Measurements from ENCODE around the gene TMEM121.
"Not testable (repeated sequence)": the region's sequence is repeated elsewhere in the genome, so short reads cannot be mapped to it uniquely, and the experiment has no call there.

Gene TMEM121

DNA sequence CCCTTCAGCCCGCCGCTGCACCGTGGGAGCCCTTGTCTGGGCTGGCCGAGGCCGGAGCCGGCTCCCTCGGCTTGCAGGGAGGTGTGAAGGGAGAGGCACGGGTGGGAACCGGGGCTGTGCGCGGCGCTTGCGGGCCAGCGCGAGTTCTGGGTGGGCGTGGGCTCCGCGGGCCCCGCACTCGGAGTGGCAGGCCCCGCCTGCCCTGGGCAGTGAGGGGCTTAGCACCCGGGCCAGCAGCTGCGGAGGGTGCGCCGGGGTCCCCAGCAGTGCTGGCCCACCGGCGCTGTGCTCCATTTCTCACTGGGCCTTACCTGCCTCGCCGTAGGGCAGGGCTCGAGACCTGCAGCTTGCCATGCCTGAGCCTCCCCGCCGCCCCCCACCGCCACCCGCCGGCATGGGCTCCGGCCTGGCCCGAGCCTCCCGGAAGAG is 21.4 kb downstream of the TMEM121 start:
- DNase-seq, result no peak

DNA sequence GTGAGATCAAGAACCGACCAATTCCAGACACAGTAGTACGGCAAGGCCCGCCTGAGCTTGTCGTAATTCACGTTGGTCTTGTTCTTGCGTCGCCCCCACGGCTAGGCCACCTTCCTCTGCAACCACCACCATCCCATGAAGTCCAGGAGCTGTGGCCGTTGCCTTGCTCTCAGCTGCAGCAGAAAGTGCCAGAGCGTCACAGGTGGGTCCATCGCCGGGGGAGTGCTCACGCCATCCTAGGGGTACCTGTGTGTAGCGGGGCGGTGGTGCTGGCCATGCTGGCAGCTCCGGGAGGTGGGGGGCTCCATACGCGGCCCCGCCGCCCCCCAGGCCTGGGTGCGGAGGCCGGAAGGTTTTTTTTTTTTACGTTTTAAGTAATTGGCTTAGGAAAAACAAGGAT is 23.1 kb downstream of the TMEM121 start:
- no peak for DNase-seq

DNA sequence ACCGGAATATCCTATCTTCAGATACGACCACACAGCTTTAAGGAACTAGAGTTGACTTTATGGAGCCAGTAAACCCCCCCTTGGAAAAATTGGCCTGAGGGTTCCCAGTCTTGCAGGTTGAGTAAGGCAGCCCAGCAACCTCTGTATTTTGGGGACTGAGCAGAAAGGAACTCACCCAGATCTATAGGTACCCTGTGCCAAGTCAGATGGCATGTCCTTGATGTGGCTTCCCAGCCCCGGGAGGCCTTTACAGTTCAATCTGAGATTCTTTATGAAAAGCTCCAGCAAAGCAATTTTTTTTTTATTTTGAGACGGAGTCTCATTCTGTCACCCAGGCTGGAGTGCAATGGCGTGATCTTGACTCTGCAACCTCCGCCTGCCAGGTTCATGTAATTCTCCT is 27.6 kb downstream of the TMEM121 start:
- DNase-seq, result no peak

DNA sequence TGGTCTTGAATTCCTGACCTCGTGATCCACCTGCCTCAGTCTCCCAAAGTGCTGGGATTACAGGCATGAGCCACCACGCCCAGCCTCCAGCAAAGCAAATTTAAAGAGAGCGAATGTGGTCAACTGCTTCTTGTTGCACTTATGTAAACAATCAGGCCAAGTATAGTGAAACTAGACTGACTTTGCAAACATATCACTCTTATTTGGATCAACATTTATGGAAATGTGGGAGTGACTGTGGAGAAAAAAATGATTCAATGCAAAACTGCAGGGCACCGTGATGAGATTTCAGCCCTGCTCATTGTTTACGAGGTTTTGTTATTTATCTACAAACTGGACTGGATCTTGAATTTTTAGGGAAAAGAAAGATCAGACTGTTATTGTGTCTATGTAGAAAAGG is 28.1 kb downstream of the TMEM121 start:
- DNase-seq, result no peak

DNA sequence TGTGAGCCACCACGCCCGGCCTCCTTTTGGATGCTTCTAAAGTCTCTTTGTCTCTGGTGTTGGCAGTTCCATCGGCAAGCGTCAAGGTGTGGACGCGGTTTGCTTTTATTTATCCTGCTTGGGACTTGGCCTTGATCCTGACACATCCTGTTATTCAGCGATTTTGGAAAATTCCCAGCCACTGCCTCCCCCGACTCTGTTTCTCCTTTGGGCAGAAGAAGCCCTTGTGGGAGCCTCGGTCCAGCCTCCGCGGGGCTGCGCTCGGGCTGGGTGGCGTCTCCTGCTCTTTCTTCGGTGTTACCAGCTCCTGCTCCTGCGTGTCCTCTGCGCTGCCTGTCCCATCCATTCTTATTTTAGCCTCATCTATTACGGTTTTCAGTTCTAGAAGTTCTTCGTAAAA is 31.3 kb downstream of the TMEM121 start:
- not testable (repeated sequence) for DNase-seq

DNA sequence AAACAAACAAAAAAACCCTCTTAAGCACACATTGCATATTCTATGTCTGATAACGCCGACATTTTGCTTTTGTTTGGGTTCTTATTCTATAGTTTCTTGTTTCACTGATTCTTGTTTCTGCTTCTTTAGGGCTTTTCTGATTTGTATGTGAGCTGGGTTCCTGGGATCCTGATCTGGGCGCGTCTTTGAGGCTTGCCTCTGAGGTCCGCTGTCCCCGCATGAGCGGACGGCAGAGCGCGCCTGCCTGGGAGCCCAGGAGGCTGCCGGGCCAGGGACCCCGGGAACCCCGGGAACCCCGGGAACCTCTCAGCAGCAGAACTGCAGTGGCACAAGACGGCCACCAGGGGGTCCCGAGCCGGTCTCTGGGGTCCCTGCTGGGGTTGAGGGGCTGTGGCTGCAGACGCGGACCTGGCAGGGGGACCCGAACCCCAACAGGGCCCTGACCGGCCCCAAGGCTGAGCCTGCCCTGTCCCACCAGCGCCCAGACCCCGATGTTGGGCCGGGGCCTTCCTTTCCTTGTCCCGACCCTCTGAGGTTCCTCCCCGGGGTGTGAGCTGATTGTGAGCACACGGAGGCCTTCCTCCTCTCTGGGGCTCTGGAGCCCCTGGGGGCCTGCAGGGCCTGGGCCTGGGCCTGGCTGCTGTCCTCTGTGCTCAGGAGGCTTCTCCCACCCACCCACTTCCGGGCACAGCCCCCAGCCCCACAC is 32.2 kb downstream of the TMEM121 start:
- not testable (repeated sequence) for DNase-seq

DNA sequence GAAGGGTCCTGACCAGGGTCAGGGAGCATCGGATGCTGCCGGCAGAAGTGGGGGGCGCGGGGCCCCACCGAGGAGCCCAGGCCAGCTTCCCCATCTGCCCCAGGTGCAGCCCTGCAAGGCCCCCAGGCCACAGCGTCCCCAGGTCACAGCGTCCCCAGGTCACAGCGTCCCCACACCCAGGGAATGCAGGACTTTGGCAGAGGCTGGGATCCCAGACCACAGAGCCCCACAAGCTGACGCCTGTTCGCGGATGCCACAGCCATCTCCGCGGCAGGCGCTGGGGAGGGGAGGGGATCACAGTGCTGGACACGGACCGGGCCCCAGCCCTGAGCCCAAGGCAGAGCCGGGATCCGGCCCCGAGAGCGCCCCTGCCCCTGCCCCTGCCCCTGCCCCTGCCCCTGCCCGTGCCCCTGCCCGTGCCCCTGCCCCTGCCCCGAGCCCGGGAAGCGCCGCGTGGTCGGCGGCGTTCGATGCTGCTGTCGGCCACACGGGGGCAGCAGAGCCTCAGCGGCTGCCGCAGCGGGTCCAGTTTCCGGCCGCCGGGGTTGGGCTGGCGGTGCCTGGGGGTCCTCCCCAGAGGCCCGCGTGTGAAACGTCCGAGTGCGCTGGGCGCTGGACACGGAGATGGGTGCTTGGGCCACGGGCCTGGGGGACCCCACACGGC is 33.1 kb downstream of the TMEM121 start:
- not testable (repeated sequence) for DNase-seq

DNA sequence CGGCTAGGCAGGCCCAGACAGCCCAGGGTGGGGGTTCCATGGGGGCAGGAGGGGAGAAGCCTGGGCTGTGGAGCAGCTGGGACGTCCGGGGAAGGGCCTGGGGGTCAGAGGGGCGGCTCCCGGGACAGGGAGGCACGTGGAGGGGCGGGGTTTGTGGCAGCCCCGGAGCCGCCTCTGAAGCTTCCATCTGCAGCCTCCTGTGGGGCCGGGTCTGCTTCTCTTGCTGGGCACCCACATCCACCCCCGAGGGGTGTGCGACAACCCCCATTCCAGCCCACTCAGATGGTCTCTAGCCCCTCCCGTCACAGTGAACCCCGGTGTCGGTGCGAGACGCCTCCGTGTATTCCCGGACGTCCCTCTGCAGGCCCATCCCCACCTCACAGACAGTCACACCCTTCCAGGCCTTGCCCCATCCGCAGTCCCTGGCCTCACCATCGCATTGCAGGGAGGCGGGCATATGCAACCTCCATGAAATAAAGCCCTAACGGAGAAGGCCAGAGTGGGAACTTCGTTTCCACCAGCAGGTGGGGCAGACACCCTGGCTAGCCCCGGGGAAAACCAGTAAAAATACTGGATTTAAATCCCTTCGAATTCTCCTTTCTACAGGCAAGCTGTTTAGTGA is 33.8 kb downstream of the TMEM121 start:
- not testable (repeated sequence) for DNase-seq

DNA sequence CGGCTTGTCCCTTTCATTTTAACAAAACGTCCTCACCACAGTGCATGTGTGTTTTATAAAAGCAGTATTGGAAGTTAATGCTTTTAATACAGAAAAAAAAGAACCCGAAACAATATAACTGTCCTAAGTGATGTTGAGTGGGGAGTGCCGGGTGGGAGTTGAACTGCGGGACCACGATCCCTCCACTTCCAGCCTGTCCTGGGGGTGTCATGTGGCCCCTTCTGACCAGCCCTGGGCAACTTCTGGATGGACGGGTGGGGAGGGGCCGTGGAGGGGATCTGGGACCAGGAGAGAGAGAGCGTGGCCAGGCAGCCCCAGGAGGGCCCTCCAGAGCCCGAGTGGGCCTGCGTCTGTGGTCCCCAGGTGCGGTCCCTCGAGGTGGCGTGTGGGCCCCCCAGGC is 35.0 kb downstream of the TMEM121 start:
- DNase-seq, result not testable (repeated sequence)

DNA sequence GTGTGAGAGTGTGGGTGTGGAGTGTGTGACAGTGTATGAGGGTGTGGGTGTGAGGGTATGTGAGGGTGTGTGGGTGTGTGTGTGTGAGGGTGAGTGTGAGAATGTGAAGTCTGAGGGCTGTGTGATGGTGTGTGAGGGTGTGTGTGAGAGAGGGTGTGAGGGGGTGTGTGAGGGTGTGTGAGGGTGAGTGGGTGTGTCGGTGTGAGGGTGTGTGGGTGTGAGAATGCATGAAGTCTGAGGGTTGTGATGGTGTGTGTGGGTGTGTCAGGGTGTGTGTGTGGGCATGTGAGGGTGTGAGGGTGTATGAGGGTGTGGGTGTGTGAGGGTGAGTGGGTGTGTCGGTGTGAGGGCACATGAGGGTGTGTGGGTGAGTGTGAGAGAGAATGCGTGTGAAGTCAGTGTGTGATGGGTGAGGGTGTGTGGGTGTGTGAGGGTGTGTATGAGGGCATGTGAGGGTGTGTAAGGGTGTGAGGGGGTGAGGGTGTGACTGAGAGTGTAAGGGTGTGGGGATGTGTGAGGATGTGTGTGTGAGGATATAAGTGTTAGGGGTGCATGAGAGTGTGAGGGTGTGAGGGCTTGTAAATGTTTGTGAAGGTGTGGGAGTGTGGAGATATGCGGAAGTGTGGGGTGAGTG is 36.4 kb downstream of the TMEM121 start:
- DNase-seq, result no peak

DNA sequence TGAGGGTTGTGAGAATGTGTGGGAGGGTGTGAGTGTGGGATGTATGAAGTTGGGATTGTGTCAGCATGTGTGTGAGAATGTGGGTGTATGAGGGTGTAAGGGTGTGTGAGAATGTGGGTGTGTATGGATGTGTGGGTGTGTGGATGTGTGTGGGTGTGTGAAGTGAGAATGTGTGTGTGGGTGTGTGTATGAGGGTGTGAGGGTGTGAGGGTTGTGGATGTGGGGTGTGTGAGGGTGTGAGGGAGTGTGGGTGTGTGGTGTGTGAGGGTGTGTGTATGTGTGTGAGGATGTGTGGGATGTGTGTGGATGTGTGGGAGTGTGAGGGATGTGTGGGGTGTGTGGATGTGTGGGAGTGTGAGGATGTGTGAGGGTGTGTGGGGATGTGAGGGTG is 37.0 kb downstream of the TMEM121 start:
- DNase-seq, result no peak

DNA sequence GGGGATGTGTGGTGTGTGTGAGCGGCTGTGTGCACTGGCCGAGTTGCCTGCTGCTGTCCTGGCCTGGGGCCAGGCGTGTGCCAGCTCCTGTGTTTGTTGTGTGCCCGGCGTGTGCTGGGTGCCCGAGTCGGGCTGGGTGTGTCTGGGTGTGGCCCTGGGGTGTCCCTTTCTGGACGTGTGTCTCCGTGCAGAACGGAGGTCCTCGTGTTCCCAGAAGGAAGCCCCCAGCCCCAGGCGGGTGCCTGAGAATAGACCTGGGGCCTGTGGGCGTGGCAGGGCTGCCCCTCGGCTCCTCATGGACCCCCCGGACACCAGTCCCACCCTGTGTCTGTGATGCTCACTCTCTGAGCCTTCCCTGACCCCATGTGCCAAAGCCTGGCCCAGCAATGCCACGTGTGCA is 38.2 kb downstream of the TMEM121 start:
- DNase-seq, result not testable (repeated sequence)

DNA sequence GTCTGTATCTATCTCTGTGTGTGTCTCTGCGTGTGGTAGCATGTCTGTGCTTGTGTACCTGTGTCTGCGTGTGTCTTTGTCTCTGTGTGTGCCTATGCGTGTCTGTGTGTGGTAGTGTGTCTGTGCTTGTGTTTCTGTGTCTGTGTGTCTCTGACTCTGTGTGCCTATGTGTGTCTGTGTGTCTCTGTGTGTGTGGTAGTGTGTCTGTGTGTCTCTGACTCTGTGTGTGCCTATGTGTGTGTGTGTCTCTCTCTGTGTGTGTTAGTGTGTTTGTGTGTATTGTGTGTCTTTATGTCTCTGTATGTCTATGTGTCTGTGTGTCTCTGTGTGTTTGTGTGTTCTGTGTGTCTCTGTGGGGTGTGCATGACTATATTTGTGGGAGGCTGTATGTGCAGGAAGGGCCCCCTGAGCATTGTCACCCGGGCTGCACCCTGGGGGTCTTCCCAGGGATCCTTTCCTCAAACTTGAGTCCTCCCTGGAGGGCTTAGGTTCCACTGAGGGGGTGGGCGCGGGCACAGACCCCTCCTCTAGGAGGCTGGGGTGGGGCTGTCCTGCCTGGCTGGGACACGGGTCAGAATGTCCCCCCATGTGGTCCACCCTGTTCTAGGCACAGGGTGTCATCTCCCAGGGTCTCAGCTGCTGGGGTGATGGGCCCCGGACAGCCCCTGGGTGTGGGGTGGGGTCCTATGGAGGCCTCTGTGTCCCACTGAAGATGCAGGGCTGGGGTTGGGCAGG is 39.0 kb downstream of the TMEM121 start:
- DNase-seq, result not testable (repeated sequence)

DNA sequence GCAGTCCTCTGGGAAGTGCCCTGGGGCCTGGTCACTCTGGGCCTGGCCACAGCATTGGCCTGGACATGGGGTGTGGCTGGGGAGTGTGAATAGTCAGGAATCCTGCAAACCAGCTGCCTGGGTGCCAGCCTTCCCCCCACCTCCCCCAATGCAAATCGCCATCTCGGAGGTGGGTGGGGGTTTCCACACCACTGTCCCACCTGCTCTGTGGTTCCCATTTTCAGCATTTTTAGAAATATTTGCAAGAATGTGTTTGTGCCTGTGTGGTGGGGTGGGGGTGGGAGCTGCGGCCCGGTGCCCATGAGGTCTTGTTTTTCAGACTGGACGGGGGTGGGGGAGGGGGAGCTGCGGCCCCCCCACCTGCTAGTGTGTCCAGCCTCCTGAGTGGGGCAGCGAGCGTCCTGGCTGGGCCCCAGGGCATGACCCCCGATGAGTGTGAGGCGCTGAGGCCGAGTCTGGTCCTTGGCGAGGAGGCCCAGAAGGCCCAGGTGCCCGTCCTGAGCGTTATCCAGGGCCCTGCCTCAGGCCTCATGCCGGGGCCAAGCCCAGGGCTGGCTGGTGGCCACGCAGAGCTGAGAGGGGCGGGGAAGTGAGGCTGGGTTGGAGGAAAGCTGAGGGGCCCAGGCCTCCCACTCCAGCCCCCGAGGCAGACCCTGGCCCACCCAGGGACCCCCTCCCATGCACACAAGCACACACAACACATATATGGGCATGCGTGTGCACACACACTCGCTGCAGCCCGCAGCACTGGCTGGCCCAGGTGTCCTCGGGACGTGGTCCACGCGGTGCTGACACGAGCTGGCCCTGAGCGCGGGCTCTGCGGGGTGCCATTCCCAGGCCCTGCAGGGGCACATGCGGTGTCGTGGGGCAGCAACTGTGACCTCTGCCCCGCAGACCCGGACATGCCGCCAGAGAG is 40.1 kb downstream of the TMEM121 start:
- not testable (repeated sequence) for DNase-seq

DNA sequence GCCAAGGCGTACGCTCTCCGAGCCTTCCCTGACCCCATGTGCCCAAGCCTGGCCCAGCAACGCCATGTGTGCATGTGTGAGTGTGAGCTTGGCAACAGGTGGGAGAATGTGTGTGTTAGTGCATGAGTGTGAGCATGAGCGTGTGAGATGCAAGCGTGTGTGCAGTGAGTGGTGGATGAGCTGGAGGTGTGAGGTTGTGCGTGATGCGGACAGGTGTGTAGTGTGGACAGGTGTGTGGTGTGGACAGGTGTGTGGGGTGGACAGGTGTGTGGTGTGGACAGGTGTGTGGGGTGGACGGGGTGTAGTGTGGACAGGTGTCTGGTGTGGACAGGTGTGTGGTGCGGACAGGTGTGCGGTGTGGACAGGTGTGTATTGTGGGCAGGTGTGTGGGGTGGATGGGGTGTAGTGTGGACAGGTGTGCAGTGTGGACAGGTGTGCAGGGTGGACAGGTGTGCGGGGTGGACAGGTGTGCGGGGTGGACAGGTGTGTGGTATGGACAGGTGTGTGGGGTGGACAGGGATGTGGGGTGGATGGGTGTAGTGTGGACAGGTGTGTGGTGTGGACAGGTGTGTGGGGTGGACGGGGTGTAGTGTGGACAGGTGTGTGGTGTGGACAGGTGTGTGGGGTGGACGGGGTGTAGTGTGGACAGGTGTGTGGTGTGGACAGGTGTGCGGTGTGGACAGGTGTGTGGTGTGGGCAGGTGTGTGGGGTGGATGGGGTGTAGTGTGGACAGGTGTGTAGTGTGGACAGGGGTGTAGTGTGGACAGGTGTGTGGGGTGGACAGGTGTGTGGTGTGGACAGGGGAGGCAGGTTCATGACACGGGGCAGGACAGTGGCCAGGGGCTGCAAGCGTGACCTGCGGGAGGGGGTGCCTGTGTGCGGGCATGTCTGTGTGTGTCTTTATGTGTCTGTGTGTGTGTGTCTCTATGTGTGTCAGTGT is 41.1 kb downstream of the TMEM121 start:
- DNase-seq, result not testable (repeated sequence)

DNA sequence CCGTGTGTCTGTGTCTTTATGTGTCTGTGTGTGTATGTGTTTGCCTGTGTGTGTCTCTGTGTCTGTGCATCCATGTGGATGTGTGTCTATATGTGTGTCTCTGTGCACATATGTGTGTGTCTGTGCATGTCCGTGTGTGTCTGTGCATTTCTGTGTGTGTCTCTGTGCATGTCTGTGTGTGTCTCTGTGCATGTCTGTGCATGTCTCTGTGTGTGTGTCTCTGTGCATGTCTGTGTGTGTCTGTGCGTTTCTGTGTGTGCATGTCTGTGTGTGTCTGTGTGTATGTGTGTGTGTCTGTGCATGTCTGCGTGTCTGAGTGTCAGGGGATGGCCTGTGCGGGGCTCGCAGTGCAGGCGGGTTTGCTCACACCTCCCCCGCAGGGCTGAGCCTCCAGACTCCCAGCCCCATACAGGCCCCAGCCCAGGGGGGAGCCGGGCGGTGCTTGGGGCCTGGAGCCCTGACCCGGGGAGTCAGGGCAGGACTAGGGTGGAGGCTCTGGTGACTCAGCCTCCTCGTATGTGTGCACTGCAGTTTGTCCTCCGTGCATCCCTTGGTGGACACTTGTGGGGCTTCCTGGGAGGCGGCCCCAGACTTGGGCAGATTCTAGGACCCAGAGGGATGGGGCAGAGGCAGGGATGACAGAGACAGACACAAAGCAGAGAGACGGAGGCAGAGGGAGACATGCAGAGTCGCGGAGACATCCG is 41.9 kb downstream of the TMEM121 start:
- DNase-seq, result not testable (repeated sequence)

DNA sequence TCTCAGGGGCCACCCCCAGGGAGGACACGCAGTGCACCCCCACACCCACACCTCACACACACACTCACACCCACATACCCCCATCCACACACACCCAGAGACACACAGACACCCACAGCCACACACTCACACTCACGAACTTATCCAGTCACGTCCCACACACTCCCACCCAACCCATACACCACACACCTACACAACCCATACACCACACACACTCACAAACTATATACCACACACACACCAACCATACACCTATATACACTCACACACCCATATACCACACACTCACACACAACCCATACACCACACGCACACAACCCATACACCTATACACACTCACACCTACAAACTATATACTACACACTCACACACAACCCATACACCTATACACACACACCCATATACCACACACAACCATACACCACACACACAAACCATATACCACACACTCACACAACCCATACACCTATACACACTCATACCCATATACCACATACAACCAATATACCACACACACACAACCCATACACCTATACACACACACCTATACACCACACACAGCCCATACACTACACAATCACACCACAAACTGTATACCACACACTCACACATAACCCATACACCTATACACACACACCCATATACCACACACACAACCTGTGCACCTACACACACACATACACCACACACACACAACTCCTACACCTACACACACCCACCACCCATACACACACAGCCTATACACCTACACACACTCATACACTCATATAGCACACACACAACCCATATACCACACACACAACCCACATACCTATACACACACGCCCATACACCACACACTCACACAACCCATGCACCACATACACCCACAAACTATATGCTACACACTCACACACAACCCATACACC is 42.7 kb downstream of the TMEM121 start:
- no peak for DNase-seq

DNA sequence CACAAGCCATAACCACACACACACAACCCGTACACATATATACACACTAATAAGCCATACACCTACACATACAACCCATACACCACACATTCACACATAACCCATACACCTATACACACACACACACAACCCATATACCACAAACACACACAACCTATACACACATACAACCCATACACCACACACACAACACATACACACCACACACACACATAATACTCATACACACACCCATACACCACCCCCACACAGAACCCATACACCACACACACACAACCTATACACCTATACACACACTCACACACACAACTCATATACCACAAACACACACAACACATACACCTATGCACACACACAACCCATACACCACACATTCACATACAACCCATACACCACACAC is 44.1 kb downstream of the TMEM121 start:
- DNase-seq, result no peak

Data from fibroblast of skin of abdomen (primary cell).